Cardiac fibroblast (primary cell): ENCODE measurements around the gene CLCF1.

ENCODE experiments used
- DNase-seq, 2 donors: peaks; one replicate each; pipeline versions ENCODE4 v3.0.0 to v3.0.0-alpha.2; 2010; ENCODE audit warnings: low read depth in 2 of 2
- H3K4me3 ChIP-seq, 2 donors: replicated peaks in 1 of 2; 1 replicate in 1 of 2; 2 replicates in 1 of 2; pipeline ENCODE4 v1.5.1; 2011; ENCODE audit warnings: low read depth in 2 of 2, low read length in 2 of 2, mild to moderate bottlenecking in 2 of 2, moderate library complexity in 1 of 2
- TF ChIP-seq, protein P1 (sequence below): IDR thresholded peaks from one replicate; pipeline ENCODE4 v1.5.1; 2011; ENCODE audit warnings: low read depth, mild to moderate bottlenecking, low read length, inconsistent platforms

CLCF1 gene

GRCh38 chr11:67349036-67349435 is 24.4 kb downstream of the CLCF1 start:
- H3K4me3 ChIP-seq, result no peak overlapping the region
- TF ChIP-seq, protein P1, sequence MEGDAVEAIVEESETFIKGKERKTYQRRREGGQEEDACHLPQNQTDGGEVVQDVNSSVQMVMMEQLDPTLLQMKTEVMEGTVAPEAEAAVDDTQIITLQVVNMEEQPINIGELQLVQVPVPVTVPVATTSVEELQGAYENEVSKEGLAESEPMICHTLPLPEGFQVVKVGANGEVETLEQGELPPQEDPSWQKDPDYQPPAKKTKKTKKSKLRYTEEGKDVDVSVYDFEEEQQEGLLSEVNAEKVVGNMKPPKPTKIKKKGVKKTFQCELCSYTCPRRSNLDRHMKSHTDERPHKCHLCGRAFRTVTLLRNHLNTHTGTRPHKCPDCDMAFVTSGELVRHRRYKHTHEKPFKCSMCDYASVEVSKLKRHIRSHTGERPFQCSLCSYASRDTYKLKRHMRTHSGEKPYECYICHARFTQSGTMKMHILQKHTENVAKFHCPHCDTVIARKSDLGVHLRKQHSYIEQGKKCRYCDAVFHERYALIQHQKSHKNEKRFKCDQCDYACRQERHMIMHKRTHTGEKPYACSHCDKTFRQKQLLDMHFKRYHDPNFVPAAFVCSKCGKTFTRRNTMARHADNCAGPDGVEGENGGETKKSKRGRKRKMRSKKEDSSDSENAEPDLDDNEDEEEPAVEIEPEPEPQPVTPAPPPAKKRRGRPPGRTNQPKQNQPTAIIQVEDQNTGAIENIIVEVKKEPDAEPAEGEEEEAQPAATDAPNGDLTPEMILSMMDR, result no peak
- DNase-seq, result no peak

DNA sequence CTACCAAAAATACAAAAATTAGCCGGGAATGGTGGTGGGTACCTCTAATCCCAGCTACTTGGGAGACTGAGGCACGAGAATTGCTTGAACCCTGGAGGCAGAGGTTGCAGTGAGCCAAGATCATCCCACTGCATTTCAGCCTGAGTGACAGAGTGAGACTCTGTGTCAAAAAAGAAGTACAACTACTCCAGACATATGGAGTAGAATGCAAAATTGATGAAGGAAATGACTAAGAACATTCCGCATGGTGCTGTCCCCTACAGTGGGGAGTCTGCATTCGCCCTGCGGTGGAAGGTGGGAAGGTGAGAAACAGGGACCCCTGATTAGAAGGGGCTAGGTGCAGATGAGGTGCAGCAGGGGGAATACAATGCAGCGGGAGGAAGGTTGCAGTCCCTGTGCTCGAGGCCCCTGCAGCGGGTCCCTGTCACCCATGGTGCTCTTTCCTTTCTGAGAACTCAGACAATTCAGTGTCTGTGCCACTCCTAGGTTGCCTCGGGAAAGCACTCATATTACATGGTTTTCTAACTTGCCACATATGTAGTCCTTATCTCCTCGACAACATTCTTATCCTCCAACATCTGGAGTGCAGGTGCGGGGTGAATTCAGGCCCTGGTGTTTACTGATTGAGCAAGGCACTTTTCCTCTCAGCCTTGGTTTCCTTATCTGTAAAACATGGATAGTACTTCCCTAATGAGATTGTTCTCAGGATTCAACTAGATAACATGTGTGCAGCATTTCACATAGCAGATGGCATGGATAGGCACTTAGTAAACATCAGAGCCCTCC is 25.2 kb downstream of the CLCF1 start:
- TF ChIP-seq, protein P1, result no peak
- no peak for DNase-seq
- H3K4me3 ChIP-seq, result no peak overlapping the region

DNA sequence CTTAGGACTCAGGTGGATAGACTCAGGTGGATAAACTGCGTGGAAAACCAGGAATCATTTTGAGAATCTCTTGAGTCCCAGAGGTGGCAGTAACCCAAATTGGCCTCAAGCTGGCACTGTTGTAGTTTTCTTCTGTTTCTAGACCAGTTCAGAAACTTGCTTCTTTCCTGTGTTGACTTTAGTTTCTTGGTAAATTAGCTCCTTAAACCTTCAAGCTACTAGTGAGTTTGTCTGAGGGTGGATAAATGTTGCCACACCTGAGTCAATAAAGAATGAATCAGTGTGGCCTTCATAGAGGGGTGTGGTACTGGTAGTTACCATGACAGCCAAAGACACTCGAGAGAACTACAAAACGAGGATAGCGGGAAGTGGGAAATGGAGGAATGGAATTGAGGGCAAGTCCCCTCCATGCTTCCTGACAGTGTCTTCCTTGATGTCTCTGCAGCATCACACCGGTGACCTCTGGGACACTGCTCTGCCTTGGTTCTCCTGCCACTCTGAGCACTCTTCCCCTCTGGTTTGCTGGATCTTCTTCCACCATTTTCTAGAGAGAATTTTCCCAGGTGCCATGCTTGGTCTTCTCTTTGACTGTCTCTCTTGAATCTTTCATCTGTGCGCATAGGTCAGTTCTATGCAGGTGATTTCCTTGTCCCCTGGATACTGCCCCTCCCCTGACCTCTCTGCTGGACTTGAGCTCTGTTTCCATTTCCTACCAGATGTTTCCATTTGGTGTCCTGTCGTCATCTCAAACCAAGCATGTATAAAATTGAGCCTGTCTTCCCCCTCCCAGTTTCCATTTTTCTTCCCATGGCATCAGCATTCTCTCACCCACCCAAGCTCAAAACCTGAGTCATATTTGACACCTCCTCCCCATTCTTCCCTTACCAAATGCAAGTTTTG is 27.2 kb downstream of the CLCF1 start:
- TF ChIP-seq, protein P1, result peak; percentile 90
- no peak overlapping the region for H3K4me3 ChIP-seq
- peak; percentile 77 to 82 for DNase-seq

DNA sequence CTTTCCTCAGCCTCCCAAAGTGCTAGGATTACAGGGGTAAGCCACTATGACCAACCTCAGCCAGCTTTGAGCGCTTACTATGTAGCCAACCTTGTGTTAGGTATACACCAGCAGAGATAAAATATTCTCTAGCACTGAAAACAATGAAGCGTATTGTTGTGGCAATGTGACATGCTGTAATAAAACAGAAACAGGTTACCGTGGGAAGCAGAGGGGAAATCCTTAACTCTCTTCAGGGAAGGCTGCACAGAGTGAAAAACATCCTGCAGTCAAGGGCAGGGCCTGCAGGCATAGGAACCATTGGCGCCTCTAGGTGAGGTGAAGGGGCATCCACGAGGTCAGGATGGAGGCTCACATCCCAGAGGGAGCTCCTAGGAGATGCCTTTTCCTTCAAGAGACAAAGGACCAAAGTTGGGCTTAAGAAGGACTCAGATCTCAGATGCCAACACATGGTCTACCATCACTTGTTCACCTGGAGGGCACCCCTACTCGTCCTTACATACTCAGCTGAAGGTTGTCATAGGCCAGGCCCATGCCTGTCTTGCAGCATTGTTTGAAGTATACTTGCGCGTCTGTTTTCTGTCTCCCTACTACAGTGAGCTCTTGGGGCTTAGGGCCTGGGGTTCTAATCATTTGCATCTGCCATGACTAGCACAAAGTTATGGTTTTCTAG is 28.0 kb downstream of the CLCF1 start:
- DNase-seq, result no peak
- no peak overlapping the region for H3K4me3 ChIP-seq
- TF ChIP-seq, protein P1, result no peak

GRCh38 chr11:67344264-67344663 is 29.1 kb downstream of the CLCF1 start:
- DNase-seq, result no peak
- TF ChIP-seq, protein P1, result no peak

DNA sequence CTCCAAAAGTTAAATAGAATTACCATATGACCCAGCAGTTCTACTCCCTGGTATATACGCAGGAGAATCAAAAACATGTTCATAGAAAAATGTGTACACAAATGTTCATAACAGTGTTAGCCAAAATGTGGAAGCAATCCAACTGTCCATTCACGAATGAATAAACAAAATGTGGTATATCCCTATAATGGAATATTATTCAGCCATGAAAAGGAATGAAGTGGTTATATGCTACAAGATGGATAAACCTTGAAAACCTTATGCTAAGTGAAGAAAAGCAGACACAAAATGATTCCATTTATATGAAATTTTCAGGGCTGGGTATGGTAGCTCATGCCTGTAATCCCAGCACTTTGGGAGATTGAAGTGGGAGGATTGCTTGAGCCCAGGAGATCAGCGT is 36.1 kb downstream of the CLCF1 start:
- TF ChIP-seq, protein P1, result no peak
- no peak overlapping the region for H3K4me3 ChIP-seq
- DNase-seq, result no peak

More at GRCh38 chr11:67344264-67344663, 29.1 kb downstream of the CLCF1 start:
- H3K4me3 ChIP-seq, result no peak overlapping the region
